Measurements from ENCODE around the gene RINT1.

RINT1 gene

DNA sequence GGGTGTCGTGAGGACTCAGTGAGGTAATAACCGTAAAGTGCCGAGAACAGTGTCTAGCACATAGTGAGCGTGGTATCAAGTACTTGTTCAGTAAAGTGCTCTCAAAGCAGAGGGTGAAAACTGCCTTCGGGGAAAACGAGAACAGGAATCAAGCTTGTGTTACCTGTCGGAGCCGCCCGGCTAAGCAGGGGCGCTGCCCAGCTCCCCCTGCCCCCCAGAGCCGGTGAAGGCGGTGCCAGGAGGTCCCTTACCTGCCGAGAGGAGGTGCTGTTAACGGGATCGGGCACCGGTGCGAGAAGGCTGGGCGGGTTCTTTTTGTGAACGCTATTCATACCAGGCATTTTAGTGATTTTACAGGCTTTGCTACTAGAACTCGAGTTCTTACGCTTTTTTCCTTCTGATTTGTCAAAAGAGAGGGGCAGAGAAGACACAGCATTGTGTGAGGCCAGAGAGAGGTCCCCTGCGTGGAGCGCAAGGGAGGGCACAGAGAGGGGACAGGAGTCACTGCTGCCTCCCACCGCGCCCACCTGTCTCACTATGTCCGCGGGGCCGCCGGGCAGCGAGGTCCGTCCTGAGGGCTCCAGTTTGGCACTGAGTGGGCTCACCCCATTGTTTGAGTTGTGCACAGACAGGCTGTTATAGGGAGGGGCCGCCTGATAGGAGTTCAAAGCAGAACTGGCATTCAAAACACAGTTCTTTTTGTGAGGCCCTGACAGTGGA lies 81.8 kb downstream of the RINT1 start:
- Mint-ChIP-seq H3K27ac (ENCODE audit: low read depth) (no peak overlapping the region), H3K4me1 (no peaks in the 10 kb centered on the region), H3K9me3 (no peaks in the 10 kb centered on the region), H3K36me3 (ENCODE audit: insufficient read depth) (peaks cover 28% of the 10 kb centered on the region), H3K4me3 (no peak overlapping the region), H3K27me3 (no peaks in the 10 kb centered on the region)
- no peak for ATAC-seq (replicated peaks; ENCODE audit: extremely low read depth, poor library complexity, severe bottlenecking)
- no peak for DNase-seq (ENCODE audit: low spot score in 2 of 2)

- Mint-ChIP-seq H3K36me3 (ENCODE audit: insufficient read depth) (peaks cover 31% of the 10 kb centered on the region), H3K27me3 (no peaks in the 10 kb centered on the region), H3K9me3 (no peaks in the 10 kb centered on the region), H3K27ac (ENCODE audit: low read depth) (peak overlapping the region; percentile 19), H3K4me1 (no peaks in the 10 kb centered on the region), H3K4me3 (no peak overlapping the region)
- ATAC-seq (replicated peaks; ENCODE audit: extremely low read depth, poor library complexity, severe bottlenecking) (no peak), DNase-seq (ENCODE audit: low spot score in 2 of 2) (no peak)
These were observed 82.4 kb downstream of the RINT1 start for GRCh38 chr7:105614341-105614840.

Data from central memory CD8-positive, alpha-beta T cell (primary cell).